GM19324 (cell line): ENCODE data around the gene TLNRD1.

Experiments used
- ATAC-seq: cut with Tn5 transposase; IDR thresholded peaks from one replicate; pipeline ENCODE4 v1.9.1; 2021; ENCODE audit warnings: mild to moderate bottlenecking, moderate library complexity; ENCODE audit not compliant: unreplicated experiment, low FRiP score

TLNRD1 gene

DNA sequence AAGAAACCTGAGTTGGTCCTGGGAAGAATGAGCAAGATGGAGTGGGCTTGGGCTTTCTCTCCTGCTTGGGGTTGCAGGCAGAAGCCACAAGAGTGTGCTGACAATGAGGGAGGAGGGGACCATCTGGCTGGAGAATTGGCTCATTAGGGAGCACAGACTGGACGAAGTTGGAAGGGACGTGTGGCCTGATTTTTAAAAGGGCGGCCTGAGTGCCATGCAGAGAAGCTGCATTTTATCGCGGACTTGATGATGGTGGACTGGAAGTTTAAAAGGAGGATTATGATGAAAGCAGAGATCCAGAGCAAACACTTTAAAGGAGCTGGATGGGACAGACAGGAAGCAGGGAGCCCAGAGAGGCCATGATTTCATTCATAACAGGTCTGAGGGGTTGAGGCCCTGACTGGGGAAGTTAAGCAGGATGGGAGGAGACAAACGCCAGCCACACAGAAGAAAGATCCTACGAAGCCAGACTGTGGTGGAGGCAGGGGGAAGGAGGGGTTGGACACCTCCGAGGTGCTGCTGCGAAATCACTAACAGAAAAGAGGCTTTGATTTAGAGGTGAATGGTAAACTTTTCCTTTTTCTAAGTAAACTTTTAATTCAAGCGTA, 23.6 kb downstream of the TLNRD1 start:
- no peak for ATAC-seq

DNA sequence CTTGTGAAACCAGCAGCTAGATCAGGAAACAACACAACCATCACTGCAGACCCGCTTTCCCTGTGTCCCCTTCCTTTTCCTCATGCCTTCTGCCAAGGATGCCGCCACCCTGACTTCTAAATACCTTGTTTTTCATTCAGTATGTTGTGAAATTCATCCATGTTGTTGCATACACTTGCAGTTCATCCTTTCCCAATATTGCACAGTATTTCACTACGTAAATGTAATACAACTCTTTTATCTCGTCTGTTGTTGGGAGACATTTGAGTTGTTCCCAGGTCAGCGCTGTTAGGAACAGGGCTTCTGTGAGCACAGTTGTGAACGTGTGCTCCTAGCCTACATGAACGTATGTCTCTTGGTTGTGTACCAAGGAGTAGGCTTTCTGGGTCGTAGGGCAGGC, 24.2 kb downstream of the TLNRD1 start:
- no peak for ATAC-seq

DNA sequence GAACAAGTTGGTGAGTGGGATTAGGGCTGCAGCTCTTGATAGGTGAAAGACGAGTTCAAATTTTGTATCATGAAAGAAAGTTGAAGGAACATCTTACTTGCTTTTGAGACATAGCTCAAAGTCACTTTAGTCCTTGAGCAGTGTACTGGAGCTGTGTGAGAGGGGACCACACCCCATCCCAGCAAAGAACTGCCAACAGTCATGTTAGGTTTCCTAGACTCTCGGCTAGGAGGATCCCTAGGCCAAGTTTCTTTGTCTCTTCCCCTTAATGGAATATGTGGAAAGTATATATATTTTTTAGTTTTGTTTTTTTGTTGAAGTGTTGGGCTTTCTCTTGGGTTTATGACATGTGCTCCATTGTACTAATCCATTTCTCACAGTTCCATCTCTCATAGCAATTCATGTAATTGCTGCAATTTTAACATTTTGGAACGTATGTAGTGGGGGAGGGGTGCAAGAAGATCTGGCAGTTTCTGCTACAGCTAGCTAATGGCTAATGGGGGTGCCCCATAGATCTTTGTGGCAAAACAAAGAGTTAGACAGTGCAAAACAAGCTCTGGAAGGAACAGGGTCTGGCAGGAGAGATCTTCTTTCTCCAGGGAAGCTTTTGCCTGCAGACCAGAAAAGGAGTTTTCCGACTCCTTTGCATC, 25.1 kb downstream of the TLNRD1 start:
- ATAC-seq = no peak

DNA sequence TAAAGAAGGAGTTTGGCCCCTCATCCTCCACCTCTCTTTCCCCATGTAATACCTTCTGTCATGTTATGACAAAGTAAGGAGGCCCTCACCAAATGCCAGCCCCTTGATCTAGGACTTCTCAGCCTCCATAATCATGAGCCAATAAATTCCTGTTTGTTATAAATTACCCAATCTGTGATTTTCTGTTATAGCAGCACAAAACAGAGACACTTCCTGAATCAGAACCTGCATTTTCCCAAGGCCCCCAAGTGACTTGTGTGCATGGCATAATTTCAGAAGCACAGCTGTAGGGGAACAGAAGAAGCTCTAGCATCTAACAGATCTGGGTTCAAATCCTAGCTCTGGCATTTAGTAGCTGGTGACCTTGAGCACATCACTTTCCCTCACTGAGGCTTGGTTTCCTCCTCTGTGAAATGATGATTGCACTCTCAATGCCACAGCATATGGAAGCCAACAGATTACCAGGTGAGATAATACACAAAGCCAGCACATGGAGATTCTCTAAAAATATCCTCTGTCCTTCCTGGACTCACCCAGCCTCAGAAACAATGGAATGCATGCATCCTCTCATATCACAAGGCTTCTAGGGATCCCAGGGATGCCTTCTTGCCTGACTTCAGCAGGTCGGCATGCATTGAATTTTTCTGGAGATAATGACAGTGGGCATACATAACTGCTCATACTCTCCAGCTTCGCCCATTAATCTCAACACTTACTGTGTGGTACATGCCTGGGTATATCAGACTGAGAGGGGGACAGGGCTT, 26.3 kb downstream of the TLNRD1 start:
- no peak for ATAC-seq

DNA sequence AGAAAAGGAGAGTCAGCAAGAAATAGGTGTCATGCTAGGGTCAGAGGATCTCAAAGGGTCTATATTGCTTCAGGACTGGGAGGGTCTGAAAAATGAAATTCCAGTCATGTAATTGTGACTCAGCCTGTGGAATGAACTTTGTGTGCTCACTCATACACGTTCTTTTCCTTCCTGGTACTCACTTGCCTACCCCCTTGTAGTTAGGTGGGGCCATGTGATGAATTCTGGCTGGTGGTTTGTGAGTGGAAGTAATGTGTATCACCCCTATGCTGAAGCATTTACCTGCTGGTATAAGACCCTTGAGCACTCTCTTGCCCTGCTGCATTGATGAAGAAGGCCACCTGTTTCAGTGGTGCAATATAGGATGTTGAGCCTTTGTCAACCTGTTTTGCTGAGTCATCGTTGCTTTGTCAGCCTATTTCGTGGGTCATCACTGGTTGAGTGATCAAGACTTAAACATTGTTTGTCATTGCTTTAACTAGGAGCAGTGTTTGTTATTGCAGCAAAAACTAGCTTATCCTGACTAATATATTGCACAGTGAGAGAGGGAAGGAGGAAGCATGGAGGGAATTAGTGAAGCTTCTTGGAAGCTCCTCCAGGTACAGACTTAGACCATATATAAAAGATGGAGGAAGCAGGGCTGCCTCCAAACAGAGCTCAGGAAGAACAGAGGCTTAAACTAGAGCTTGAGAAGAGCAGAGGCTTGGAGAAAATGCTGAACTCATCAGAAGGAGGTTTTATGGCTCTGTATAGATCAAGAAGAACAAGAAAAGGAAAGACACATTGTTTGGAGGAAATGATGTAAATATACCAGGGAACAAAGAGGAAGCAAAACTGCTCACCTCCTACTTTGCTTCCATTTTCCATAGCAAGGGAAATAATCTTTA, 28.9 kb downstream of the TLNRD1 start:
- ATAC-seq = no peak

DNA sequence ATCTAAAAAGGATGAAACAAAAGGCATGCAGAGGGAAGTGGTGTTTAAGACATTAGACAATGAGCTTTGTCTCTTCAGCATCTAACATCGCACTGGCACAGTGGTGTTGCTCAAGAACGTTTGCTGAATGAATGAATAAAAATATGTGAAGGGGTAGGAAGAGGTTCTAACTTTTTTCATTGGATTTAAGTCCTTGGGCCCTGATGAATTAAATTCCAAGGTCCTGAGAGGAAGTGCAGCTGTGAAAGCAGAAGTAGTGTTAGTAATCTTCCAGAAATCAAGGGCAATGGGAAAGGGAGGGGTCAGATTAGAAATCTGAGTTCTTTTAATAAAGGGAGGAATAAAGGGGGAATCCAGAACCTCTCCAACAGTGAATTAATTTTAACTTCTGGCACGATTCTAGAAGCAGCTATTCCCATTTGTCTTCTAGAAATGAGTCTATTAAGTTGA, 29.6 kb downstream of the TLNRD1 start:
- no peak for ATAC-seq

DNA sequence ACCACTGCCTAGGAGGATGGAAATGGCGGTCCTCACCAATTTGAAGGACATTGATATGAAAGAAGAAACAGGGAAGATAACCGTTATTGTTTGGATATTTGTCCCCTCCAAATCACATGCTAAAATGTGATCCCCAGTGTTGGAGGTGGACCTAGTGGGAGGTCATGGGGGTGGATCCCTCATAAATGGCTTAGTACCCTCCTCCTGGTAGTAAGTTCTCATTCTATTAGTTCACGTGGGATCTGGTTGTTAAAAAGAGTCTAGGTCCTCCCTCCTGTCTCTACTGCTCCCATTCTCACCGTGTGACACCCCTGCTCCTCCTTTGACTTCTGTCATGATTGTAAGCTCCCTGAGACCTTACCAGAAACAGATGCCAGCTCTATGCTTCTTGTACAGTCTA, 30.5 kb downstream of the TLNRD1 start:
- no peak for ATAC-seq

DNA sequence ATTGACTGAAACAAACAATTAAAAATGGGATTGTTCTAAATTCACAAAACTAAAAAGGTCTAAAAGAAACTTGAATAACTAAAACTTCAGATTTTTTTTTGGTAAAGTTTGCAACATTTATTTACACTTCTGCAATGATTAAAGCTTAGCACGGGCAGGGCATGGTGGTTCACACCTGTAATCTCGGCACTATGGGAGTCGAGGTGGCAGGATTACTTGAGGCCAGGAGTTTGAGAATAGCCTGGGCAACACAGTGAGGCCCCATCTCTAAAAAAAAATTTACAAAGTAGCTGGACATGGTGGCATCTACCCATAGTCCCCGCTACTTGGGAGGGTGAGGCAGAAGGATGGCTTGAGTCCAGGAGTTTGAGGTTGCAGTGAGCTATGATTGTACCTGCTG, 31.6 kb downstream of the TLNRD1 start:
- ATAC-seq = no peak

DNA sequence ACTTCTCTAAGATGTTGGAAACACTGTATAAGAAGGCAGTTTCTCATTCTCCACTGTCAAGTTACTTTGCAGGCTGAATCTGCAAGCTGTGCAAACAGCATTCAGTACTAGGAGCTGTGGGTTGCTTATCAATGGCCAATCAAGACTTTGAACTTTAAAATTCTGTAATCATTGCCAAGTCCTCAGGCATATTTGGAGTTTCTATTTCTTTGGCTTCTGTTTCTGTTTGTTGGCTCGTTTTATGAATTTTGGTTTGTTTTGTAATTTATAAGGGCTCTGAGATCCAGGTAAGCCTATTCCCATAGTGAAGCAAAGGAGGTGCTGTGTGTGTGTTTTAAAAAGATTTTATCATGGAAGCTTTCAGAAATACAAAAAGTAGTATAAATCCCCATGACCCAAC, 32.1 kb downstream of the TLNRD1 start:
- no peak for ATAC-seq

DNA sequence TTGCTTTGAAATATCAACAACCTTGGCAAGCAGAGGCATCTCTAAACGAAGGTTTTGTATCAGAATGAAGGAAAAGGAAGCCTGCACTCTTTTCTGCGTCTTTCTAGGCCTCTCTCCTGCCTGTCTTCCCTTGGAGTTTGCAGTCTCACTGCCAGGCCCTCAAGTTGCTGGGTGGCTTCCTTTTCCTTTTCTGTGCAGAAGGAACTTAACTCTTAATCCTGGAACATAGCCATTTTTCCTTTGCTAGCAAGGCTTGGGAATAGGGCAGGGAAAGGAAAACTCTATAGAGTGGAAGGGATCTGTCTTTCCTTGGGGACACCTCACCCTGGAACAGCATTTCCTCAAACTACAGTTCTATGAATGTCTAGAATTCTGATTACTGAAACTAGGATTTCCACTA, 32.8 kb downstream of the TLNRD1 start:
- ATAC-seq = no peak

DNA sequence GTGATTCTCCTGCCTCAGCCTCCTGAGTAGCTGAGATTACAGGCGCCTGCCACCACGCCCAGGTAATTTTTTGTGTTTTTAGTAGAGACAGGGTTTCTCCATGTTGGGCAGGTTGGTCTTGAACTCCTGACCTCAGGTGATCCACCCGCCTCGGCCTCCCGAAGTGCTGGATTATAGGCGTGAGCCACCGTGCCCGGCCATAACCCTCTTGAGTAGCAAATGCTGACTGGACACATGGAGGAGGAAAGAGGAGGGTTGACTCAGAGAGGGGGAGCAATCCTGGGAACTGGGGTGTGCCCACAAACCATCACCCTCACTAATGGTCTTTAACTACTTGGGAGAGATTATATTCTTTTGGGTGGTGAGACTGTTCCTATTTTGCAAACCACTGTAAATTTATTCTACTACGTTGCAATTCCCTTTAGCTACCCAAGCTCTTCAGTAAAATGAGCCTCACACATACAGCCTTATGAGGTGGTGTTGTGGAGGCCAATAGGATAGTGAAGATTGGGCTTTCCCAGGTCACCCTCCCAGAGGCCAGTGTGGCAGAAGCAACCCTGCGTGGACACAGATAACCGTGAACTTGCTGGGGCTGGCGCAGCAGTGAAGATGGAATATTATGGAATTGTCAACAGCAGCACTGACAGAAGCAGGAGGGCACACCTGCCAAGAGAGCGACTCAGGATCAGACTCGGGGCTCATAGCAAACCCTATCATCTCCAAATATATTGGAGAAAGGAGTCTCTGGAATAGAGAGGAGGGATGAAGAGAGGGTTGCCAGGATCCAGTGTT, 37.4 kb downstream of the TLNRD1 start:
- ATAC-seq = no peak

DNA sequence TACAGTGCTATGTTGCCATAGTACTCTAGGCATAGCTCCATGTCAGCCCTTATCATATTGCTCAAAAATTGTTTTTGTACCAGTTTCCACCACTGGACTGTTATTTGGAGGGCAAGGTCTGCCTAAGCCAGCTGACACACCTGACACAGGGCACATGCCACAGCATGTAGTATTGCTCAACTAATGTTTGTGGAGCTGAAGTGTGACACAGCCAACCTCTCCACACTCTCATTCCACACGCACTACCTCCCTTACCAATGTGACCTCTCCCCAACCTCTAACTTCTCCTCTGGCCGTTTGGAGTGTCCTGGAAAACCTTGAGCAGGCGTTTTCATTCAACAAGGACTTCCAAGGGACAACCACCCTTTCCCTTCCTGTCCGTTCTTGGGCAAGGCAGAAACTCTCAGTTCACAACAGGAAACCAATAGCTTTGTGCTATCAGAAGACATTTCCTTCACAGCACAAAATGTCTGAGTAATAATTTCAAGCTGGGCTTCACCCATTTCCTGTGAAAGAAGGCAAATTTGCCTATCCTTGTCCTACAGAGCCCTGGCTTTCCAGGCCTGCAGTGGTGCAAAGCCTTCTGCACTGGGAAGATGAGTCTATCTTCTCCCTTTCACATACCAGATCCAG, 38.4 kb downstream of the TLNRD1 start:
- no peak for ATAC-seq

DNA sequence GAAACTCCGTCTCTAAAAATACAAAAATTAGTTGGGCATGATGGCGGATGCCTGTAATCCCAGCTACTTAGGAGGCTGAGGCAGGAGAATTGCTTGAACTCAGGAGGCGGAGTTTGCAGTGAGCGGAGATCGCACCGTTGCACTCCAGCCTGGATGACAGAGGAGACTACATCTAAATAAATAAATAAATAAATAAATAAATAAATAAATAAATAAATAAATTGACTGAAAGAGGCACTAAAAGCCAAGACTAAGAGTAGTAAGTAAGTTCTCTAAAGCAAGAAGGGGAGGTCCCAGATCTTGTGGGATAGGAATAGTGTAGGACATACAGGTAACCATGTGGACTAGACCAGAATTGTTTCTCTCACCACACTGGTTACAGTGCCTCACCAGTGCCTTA, 40.0 kb downstream of the TLNRD1 start:
- ATAC-seq = no peak

DNA sequence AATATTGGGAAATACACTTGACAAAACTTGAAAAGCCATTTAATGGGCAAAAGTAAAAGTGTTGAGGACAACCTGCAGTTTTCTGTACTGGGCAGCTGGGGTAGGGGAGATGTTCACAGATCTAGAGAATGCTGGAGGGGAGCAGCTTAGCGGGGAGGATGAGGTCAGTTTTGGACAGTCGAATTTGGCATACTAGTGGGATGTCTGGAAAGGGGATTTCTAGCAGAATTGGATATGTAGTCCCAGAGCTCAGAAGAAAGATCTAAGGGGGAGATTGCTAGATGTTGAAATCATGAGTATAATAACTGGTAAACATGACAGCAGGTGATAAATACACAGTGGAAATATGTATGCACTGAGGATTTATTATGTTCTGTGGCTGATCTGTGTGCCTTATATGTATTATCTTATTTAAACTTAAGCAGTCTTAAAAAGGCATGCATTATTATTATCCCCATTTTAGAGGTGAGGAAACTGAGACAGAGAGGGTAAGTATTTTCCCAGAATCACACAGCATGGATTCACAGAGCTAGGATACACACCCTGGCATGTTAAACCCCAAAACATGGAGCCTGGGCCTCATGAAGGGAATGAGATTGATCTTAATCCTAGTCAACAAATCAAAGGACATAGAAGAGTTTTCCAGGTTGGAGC, 42.7 kb downstream of the TLNRD1 start:
- ATAC-seq = no peak

DNA sequence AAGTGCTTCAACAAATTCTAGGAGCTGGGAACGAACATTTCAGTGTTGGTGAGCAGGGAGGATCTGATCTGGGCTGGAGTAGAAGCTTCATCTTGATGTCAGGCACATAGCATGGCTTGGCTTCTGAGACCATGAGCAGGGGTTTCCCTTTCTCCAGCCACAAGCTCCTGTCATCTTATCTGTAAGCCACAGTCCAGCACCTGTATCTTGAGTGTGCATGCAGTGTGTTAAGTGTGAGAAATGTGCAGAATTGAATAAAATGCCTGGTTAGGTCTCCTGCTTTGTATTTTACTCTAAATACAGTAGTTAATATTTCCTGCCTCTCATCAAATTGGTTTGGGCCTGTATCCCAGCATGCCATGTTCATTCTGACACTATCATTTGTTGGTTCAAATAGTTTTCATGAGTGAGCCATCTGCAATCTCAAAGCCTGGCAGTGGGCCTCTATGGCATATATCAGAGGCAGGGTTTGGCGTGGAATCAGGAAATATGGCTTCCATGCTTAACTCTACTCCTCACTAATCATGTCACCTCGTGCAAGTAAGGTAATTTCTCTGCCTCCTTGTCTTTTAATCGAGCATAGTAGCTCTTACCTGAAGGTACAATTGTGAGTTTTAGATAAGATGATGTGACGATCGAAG, 43.3 kb downstream of the TLNRD1 start:
- no peak for ATAC-seq

DNA sequence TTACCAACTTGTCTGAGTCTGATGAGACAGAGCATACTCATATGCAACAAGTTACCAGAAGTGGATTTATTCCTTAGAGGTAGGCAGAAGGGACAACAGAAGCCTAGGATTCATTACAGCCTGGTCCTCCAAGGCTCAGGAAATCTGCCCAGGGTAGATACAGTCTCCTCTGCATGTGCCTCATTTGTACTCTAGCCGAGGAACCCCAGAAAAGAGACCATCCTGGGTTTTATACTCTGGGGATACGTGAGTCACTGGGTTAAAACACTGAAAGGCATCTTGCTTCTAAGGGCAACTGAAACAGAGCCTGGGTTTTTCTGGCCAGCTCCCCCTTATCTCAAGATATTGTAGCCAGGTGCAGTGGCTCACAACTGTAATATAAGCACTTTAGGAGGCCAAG, 45.6 kb downstream of the TLNRD1 start:
- no peak for ATAC-seq

DNA sequence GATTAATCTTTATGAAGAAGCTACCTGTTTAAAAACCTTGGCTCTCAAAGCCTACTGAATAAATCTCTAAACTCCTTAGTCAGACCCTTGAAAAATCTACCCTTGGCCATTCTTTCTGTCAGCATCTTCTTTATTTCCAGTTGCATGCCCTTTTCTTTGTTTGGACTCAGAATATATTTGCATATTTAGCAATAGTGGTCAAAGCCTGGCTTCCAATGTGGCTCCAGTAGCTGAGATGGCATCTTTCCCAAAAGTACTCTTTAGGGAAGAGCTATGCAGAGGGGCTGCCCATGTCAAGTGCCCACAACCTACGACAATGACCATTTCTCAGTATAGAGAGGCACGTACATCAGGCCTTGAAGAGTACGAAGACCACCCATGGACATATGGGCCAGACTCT, 47.2 kb downstream of the TLNRD1 start:
- ATAC-seq = no peak

DNA sequence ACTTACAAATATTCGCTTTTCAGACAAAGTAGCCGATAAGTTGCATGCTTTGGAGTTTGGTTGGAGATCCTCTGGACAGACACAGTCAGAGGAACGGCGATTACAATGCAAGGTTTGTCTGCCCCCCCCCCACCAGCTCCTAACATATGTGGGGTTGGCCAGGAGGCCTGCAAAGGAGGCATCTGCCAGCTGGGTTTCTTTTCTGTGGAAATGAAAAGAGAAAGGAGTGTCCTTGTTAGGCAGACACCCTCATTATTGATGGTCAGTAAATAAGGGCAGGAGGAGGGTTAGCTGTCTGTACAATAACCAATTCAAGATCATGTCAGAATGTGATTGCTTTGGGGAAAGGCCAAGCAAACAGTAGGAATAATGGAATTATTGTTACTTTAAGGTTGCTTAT, 49.1 kb downstream of the TLNRD1 start:
- ATAC-seq = no peak

DNA sequence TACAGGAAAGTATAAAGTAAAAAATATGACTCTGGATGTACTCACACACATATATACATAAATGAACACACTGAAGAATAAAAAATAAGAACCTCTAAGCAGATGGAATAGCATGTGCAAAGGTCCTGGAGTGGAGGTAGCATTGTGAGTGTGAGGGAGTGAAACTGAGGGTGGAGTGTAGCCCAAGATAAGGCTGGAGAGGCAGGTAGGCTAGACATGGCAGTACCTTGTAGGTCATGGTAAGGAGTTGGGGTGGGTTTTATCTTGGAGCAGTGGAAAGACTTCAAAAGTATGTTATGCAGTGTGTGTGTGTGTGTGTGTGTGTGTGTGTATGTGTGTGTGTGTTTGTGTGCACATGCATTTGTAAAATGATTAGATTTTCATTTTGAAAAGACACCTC, 49.5 kb downstream of the TLNRD1 start:
- no peak for ATAC-seq
